Transverse colon (tissue), 4 donors: ENCODE results near the gene MAFG. TPM values are rescaled to one million over a fixed set of nuclear protein-coding genes. Genes with fewer than 3 reads are reported as not detected.
A peak's percentile ranks its signal among the peaks of the same experiment; 100 is the strongest.
"Not testable (repeated sequence)": the region's sequence is repeated elsewhere in the genome, so short reads cannot be mapped to it uniquely, and the experiment has no call there.

Experiments used
- DNase-seq: peaks from one replicate; pipeline ENCODE4 v3.0.0-alpha.2; 2019
- H3K27ac ChIP-seq, 4 donors: fragments of 200-600 bp; sonication (generic); 2 replicates each; pipeline ENCODE4 v1.5.1; 2016 to 2018; ENCODE audit warnings: inconsistent platforms in 4 of 4
- H3K27me3 ChIP-seq: fragments of 200-600 bp; sonication (generic); 2 replicates; pipeline ENCODE4 v1.5.1; 2017; ENCODE audit warnings: inconsistent platforms
- H3K36me3 ChIP-seq, 4 donors: fragments of 200-600 bp; sonication (generic); 2 replicates each; pipeline ENCODE4 v1.5.1; 2017 to 2019; ENCODE audit warnings: inconsistent platforms in 4 of 4
- H3K4me1 ChIP-seq, 4 donors: fragments of 200-600 bp; sonication (generic); 2 replicates each; pipeline ENCODE4 v1.5.1; 2017 to 2020; ENCODE audit warnings: inconsistent platforms in 4 of 4
- H3K4me3 ChIP-seq, 4 donors: fragments of 200-600 bp; sonication (generic); 1 replicate in 1 of 4; 2 replicates in 3 of 4; pipeline versions ENCODE4 v1.5.1 to v1.6.1; 2017 to 2019; ENCODE audit warnings: inconsistent platforms in 4 of 4
- H3K9me3 ChIP-seq, 2 donors: fragments of 200-600 bp; sonication (generic); 2 replicates each; pipeline ENCODE4 v1.5.1; 2017 to 2019; ENCODE audit warnings: inconsistent platforms in 2 of 2
- CTCF ChIP-seq, 5 experiments: fragments of 200-600 bp in 3 of 5; fragments of 450-650 bp in 2 of 5; sonication (generic) in 3 of 5; IDR thresholded peaks; 1 replicate in 2 of 5; 2 replicates in 3 of 5; pipeline ENCODE4 v1.5.1; 2016 to 2017; ENCODE audit warnings: antibody characterized with exemption in 5 of 5, inconsistent platforms in 3 of 5, mild to moderate bottlenecking in 2 of 5, moderate library complexity in 1 of 5
- EP300 ChIP-seq: sonication (generic); formaldehyde crosslinking; IDR thresholded peaks from one replicate; pipeline ENCODE4 v1.6.1; 2017; ENCODE audit warnings: antibody characterized with exemption, low read depth
- POLR2A ChIP-seq: fragments of 450-650 bp; IDR thresholded peaks from one replicate; pipeline ENCODE4 v1.6.1; 2016; ENCODE audit warnings: antibody characterized with exemption, mild to moderate bottlenecking, moderate library complexity
- POLR2AphosphoS5 ChIP-seq, 3 donors: sonication (generic); formaldehyde crosslinking; IDR thresholded peaks; one replicate each; pipeline ENCODE4 v1.6.1; 2016; ENCODE audit warnings: antibody characterized with exemption in 3 of 3
- WGBS, 2 donors: methylation state at CpG; one replicate each; pipeline ENCODE4 v1.1.5; 2018; ENCODE audit warnings: low coverage in 1 of 2; 5-methylcytosine and 5-hydroxymethylcytosine counted together
- in situ Hi-C, 4 donors: fragments of 200-750 bp; cut with MboI; loops; one replicate each; pipeline versions ENCODE4 v1.15.0 to v1.15.1; 2017; ENCODE audit warnings: low sequenced_read_pairs in 3 of 4, low pct_ligation_motif_present in 1 of 4, low pct_unique_long_range_greater_than_20kb in 1 of 4
- intact Hi-C: fragments of 100-400 bp; cut with DNase I; formaldehyde crosslinking; loops from one replicate; pipeline ENCODE4 v1.15.1; 2023; ENCODE audit warnings: low total_unique reads
- total RNA-seq, 4 donors: library from RNA; depleted of rRNA; stranded (reverse); fragments of >200 nt; gene quantifications; one replicate each; pipeline ENCODE4 v1.1.0, GENCODE V29; 2016

MAFG gene
- total RNA-seq, 4 donors from 2014 or later, result 22.4 to 34.4 (median 24.3) TPM

- no peak overlapping the region for H3K4me3 ChIP-seq
- 76 to 78% methylated on average over 2 to 18 of the region's 19 CpGs for whole genome bisulfite sequencing, 2 donors
- no peaks in the 10 kb centered on the region for H3K36me3 ChIP-seq
- H3K27ac ChIP-seq, result no peak overlapping the region
- no peaks in the 10 kb centered on the region for H3K9me3 ChIP-seq
- in situ Hi-C loops, result loop anchor here in 1 of 4 donors (25.0 kb wide), 1 partner anchor 208 kb away; no protein-coding TSS in a partner anchor
- DNase-seq, result no peak
- H3K27me3 ChIP-seq, result peaks cover 29% of the 10 kb centered on the region
- no peak for TF ChIP-seq POLR2AphosphoS5 (IDR thresholded peaks at IDR 0.05)
- TF ChIP-seq POLR2A, result no peak
- no peak for TF ChIP-seq EP300
- no peak for TF ChIP-seq CTCF (IDR thresholded peaks at IDR 0.05)
- intact Hi-C loops, result no loop called here
- peaks cover 0 to 4% (median 2%) of the 10 kb centered on the region in 4 donors for H3K4me1 ChIP-seq
These were observed 26.9 kb upstream of the MAFG start for GRCh38 chr17:81954131-81955057.

GRCh38 chr17:81953443-81953842 lies 25.9 kb upstream of the MAFG start:
- peak in 1 of 5 experiments; percentile 13 for TF ChIP-seq CTCF (IDR thresholded peaks at IDR 0.05)
- H3K9me3 ChIP-seq, H3K36me3 ChIP-seq, H3K4me3 ChIP-seq, H3K27ac ChIP-seq, intact Hi-C loops, H3K4me1 ChIP-seq, DNase-seq: not testable (repeated sequence)
- 62 to 71% methylated on average over 3 to 5 of the region's 5 CpGs for WGBS, 2 donors
- in situ Hi-C loops, result loop anchor here in 1 of 4 donors (25.0 kb wide), 1 partner anchor 209 kb away; no protein-coding TSS in a partner anchor
- H3K27me3 ChIP-seq, result peaks cover 20% of the 10 kb centered on the region

- WGBS, 2 donors, result 74% methylated on average over 15 of the region's 16 CpGs; no CpG with 5 or more reads in 1 of the 2 donors
- no peak for DNase-seq
- in situ Hi-C loops (loop anchor here in 1 of 4 donors (25.0 kb wide), 1 partner anchor 209 kb away; no protein-coding TSS in a partner anchor), intact Hi-C loops (no loop called here)
- H3K36me3 ChIP-seq, result no peaks in the 10 kb centered on the region
- no peaks in the 10 kb centered on the region for H3K9me3 ChIP-seq
- peaks cover 13% of the 10 kb centered on the region for H3K27me3 ChIP-seq
- no peaks in the 10 kb centered on the region for H3K4me1 ChIP-seq
- no peak for TF ChIP-seq POLR2A
- no peak for TF ChIP-seq CTCF (IDR thresholded peaks at IDR 0.05)
- no peak for TF ChIP-seq POLR2AphosphoS5 (IDR thresholded peaks at IDR 0.05)
- no peak for TF ChIP-seq EP300
- H3K27ac ChIP-seq, result no peak overlapping the region
- no peak overlapping the region for H3K4me3 ChIP-seq
These were observed 25.3 kb upstream of the MAFG start for GRCh38 chr17:81952792-81953228.

GRCh38 chr17:81951785-81952684 lies 24.5 kb upstream of the MAFG start:
- Histone ChIP-seq H3K4me1 (no peaks in the 10 kb centered on the region), H3K9me3 (no peaks in the 10 kb centered on the region), H3K27ac (no peak overlapping the region), H3K36me3 (no peaks in the 10 kb centered on the region), H3K4me3 (no peak overlapping the region), H3K27me3 (peaks cover 6% of the 10 kb centered on the region)
- WGBS, 2 donors, result 35 to 48% methylated on average over 5 to 13 of the region's 13 CpGs
- intact Hi-C loops (no loop called here), in situ Hi-C loops (loop anchor here in 1 of 4 donors (25.0 kb wide), 1 partner anchor 210 kb away; no protein-coding TSS in a partner anchor)
- no peak for TF ChIP-seq EP300
- TF ChIP-seq POLR2AphosphoS5 (IDR thresholded peaks at IDR 0.05), result no peak
- TF ChIP-seq CTCF (IDR thresholded peaks at IDR 0.05), result no peak
- TF ChIP-seq POLR2A, result no peak
- no peak for DNase-seq
